Amniotic stem cell (primary cell): ENCODE measurements around the gene SLC12A4.

Source experiments
- DNase-seq: peaks from one replicate; lab custom pipeline; 2025; lab: John Stamatoyannopoulos, UW

The SLC12A4 gene

GRCh38 chr16:67963292-67963661 is 5.2 kb downstream of the SLC12A4 start:
- no peak for DNase-seq

GRCh38 chr16:67962135-67962534 is 6.3 kb downstream of the SLC12A4 start:
- no peak for DNase-seq

DNA sequence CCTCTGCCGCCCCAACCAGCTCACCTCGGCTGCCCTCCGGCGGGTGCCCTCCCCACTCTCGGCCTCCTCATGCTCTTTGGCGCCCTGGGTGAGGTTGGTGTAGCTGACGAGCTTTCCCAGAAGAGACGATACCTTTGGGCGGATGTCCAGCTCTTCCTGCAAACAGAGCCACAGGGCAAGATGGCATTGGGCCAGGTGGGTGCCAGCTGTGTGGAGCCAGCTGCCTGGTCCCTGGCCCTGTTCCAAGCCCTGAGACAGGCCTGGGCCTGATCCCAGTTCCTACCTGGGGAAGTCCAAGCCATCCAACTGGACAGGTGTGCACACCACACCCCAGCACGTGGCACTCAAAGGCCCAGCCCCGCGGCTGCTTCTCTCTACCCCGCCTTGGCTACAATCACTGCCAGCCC is 6.9 kb downstream of the SLC12A4 start:
- DNase-seq = no peak

DNA sequence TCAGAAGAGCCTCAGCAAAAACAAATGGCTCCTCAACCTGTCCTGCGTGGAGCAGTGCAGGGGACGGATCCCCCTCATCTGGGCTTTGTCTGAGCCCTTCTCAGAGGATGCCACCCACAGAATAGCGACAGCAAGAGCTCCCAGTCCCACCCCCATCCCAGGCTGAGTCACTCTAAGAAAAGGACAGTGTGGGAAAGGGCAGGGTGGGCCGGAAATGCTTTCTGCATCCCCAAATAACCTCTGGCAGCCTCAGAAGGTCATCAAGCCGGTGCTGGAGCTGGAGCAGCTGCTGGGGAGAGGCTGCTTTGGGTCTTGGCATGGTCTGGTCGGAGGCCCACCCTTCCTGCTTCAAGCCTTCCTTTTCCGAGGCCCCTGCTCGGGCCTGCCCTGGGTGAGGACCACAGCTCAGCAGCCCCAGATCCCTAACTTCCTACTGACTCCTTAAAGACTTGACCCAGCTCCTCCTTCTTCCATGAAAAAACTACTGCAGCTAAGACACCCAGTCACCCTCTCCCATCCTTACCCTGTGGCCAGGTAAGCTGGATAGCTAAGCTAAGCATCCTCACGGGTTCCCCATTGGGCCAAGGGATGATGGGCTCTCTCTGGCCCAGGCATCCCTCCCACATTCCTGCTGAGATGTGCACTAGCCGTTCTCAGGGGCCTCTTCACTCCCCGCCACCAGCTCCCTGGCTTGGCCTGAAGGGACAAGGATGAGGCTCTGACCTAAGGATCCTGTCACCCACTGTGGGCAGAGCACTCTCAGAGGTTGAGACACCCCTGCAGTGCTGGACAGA is 8.7 kb downstream of the SLC12A4 start:
- DNase-seq = peak; percentile 30

DNA sequence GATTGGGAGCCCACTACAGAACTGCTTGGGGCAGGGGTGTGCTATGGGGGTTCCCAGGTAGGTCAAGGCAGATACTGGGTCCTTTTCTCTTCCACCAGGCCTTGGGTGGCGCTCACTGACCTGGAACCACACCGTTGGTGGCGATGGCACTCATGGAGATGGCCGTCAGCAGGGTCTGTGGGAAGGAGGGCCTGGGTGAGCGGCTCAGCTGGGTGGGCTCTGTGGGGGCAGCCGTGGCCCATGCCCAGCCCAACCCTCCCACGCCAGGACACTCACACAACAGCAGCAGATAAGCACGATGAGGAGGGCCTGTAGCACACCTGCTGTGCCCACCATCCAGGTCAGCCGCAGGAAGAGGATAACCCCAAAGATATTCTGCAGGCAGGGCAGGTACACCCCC is 10.8 kb downstream of the SLC12A4 start:
- no peak for DNase-seq

DNA sequence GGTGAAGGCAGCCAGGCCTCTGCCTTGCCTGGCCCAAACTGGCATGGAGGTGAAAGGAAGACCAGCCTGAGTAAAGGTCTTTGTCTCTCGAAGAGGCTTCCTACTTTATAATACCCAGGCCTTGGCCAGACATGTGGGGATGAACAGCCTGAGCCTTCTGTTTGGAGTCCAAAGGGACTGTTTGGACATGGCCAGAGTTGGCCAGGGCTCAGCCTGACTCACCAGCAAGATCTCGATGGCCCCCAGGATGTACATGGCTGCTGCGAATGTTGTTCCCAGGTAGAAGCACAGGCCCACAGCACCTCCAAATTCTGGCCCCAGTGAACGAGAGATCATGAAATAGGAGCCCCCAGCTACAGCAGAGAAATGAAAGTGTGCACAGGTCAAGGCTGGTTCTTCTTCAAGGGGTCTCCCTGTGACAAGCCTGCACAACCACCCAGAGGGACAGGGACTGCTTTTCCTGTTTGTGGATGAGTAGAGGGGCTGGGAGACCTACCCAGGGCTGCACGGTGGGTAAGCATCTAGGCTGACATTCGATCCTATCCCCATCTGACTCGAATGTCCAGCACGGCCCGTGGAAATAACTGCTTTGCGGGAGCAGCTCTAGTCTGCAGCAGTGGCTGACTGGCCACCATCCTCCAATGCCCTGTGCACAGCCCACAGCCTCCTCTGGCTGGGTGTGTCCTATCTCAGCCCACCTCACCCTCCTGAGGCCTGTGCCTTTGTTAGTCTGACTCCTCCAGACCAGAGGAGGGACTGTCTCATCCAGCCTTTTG is 13.8 kb downstream of the SLC12A4 start:
- DNase-seq = no peak

- no peak for DNase-seq
Measured at GRCh38 chr16:67953641-67954375, 14.6 kb downstream of the SLC12A4 start.

DNA sequence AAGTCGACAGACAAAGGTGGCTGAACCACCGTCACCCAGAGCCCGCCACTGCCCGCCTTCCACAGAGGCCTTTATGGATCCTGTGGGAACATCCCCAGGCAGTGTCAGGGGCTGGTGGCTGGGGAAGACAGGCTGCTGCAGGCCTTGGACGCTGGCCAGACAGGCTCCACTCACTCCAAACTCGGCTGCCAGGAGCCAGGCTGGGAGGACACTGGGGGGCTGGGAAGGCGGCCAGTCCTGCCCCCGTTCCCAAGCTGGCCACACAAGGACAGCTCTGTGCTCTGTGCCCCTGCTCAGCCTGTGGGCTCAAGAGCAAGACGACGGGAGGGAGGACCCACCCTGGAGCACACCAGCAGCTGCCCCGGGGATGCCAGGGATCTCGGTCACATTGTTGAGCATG is 17.0 kb downstream of the SLC12A4 start:
- DNase-seq = no peak

GRCh38 chr16:67950335-67950843 is 18.0 kb downstream of the SLC12A4 start:
- DNase-seq = no peak

GRCh38 chr16:67949645-67950044 is 18.8 kb downstream of the SLC12A4 start:
- no peak for DNase-seq

DNA sequence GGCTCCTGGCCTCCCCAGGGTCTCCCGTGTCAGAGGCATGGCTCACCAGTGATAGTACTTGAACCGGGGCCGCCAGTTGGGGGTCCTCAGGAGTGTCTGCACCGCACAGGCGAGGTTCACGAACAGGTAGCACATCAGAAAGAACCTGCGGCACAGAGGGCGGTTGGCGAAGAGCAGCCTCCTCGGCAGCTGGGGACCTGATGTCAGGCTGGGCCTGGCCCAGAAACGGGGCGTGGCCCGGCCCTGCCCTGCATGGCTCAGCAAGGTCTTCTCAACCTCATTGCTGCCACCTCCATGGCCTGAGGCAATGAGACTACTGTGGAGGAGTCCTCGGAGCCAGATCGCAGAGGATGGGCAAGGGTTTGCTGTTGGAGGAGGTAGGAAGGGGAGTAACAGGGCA is 20.4 kb downstream of the SLC12A4 start:
- DNase-seq = no peak

DNA sequence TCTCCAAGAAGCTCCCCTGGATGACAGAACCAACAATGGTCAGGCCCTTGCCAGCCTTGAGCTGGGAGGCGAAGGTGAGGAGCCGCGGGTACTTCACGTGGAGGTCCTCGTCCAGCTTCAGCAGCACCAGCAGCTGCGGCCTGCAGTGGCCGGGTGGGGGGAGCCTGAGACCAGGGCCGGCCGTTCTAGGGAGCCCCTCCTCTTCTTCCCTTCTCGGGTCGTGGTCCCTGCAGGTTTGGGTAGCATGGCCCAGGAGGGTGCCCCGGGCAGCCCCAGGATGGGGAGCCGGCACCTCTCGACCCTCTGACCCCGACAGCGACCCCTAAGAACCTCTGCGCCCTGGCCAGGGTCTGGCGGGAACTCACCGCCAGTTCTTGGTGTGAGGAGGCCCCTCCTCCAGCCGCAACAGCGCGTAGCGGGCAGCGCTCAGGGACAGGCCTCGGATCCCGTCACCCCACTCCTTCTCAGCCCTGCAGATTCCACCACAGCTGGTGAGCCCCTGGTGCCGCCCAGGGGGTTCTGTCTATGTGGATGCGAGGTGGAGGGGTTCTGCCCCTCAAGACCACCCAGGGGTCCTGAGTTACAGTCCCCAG is 21.4 kb downstream of the SLC12A4 start:
- no peak for DNase-seq

- DNase-seq = no peak
Measured at GRCh38 chr16:67946128-67946569, 22.3 kb downstream of the SLC12A4 start.

GRCh38 chr16:67945392-67945933 is 23.0 kb downstream of the SLC12A4 start:
- no peak for DNase-seq

- DNase-seq = no peak
Measured at GRCh38 chr16:67944690-67945391, 23.6 kb downstream of the SLC12A4 start.

- no peak for DNase-seq
Measured at GRCh38 chr16:67943619-67944504, 24.6 kb downstream of the SLC12A4 start, which contains the start of gene LCAT. Gene LCAT (minus strand): TSS chr16:67944120. CDS start chr16:67944101, 19 bp downstream.

GRCh38 chr16:67943256-67943618 is 25.2 kb downstream of the SLC12A4 start:
- DNase-seq = no peak

DNA sequence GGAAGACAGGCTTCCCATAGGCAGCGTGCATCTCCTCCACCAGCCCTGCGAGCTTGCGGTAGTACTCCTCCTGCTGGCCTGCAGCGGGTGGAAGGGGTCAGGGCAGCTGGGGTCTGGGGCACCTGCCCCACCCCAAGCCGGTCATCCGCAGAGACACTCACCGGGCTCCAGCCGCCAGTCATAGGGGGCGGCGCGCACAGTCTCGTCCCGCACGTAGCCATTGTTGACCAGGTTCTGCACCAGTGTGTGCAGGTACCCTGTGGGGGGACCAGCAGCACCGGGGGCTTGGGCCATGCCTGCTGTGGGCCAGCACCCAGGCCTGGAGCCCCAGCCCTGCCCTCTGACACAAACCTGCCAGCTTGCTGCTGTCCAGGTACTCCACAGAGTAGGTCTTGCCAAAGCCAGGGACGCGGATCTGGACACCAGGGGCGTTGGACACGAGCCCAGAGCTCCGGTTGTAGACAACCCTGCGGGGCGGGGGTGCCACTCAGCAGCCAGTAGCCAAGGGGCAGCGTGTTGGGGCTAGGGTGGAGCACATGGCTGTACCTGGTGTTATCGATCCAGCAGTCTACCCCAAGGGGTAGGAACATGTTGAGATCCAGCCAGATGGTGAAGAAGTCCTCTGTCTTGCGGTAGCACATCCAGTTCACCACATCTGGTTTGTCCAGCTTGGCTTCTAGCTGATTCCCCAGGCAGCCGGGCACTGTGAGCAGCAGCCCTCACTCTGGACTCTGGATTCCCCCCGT is 25.8 kb downstream of the SLC12A4 start:
- no peak for DNase-seq

DNA sequence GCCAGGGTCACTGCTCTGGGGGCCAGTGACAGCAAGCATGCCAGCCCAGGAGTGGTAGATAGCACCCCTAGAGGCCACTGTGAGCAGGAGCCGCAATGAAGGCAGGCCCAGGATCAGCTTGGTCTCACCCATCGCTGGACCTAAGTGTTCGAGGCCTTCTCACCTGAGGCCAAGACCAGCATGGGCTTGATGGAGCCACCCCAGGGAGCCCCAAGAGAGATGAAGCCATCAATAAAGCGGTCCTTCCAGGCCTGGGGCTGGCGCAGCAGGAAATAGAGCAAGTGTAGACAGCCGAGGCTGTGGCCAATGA is 26.3 kb downstream of the SLC12A4 start:
- no peak for DNase-seq
